ENCODE data around the gene SERBP1.

DNA sequence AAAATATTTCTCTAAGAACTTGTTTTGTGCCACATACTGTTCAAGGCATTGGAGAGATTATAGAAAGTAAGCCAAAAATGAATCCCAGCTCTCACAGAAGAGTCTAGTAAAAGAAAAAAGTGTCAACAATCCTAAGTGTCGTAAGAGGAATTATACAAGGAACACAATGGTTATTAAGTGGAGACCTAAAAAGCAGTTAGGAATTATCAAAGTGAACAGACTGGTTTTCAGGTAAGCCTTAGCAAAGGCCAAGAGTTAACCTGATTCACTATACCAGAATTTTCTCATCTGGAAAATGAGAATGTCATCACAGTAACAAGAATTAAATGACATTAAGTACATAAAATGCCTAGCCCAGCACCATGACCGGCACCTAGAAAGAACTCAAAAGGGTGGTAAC is 15.6 kb downstream of the SERBP1 start:
- TF ChIP-seq EZH2phosphoT487 (IDR thresholded peaks at IDR 0.05; ENCODE audit: borderline replicate concordance, low read depth, low read length) (no peak), CTCF (conservative IDR thresholded peaks at IDR 0.05; ENCODE audit: low read length) (no peak)
